Panc1 (cell line): ENCODE measurements around the gene LRRC4.

Source experiments
- POLR2AphosphoS5 ChIP-seq: IDR thresholded peaks from 2 replicates; pipeline ENCODE4 v1.6.1; 2012; ENCODE audit warnings: mild to moderate bottlenecking, low read depth, low read length, moderate library complexity
- TCF7L2 ChIP-seq: IDR thresholded peaks from 2 replicates; pipeline ENCODE4 v1.6.1; 2011; ENCODE audit warnings: mild to moderate bottlenecking, low read depth, low read length, inconsistent platforms
- TF ChIP-seq, protein P1 (sequence below): fragments of 450-650 bp; IDR thresholded peaks from 2 replicates; pipeline ENCODE4 v1.5.1; 2017; ENCODE audit warnings: mild to moderate bottlenecking
- TF ChIP-seq, protein P2 (sequence below), 2 experiments: IDR thresholded peaks; 2 replicates each; pipeline ENCODE4 v1.6.1; 2011 to 2012; ENCODE audit warnings: low read depth in 2 of 2, control low read depth in 1 of 2, low read length in 1 of 2, mild to moderate bottlenecking in 1 of 2, moderate library complexity in 1 of 2; ENCODE audit not compliant: insufficient read depth in 1 of 2

GRCh38 chr7:128010391-128011127 is 20.7 kb downstream of the LRRC4 start:
- TF ChIP-seq, protein P1, sequence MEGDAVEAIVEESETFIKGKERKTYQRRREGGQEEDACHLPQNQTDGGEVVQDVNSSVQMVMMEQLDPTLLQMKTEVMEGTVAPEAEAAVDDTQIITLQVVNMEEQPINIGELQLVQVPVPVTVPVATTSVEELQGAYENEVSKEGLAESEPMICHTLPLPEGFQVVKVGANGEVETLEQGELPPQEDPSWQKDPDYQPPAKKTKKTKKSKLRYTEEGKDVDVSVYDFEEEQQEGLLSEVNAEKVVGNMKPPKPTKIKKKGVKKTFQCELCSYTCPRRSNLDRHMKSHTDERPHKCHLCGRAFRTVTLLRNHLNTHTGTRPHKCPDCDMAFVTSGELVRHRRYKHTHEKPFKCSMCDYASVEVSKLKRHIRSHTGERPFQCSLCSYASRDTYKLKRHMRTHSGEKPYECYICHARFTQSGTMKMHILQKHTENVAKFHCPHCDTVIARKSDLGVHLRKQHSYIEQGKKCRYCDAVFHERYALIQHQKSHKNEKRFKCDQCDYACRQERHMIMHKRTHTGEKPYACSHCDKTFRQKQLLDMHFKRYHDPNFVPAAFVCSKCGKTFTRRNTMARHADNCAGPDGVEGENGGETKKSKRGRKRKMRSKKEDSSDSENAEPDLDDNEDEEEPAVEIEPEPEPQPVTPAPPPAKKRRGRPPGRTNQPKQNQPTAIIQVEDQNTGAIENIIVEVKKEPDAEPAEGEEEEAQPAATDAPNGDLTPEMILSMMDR: no peak
- TF ChIP-seq TCF7L2 (no peak), POLR2AphosphoS5 (no peak)
- TF ChIP-seq, protein P2, sequence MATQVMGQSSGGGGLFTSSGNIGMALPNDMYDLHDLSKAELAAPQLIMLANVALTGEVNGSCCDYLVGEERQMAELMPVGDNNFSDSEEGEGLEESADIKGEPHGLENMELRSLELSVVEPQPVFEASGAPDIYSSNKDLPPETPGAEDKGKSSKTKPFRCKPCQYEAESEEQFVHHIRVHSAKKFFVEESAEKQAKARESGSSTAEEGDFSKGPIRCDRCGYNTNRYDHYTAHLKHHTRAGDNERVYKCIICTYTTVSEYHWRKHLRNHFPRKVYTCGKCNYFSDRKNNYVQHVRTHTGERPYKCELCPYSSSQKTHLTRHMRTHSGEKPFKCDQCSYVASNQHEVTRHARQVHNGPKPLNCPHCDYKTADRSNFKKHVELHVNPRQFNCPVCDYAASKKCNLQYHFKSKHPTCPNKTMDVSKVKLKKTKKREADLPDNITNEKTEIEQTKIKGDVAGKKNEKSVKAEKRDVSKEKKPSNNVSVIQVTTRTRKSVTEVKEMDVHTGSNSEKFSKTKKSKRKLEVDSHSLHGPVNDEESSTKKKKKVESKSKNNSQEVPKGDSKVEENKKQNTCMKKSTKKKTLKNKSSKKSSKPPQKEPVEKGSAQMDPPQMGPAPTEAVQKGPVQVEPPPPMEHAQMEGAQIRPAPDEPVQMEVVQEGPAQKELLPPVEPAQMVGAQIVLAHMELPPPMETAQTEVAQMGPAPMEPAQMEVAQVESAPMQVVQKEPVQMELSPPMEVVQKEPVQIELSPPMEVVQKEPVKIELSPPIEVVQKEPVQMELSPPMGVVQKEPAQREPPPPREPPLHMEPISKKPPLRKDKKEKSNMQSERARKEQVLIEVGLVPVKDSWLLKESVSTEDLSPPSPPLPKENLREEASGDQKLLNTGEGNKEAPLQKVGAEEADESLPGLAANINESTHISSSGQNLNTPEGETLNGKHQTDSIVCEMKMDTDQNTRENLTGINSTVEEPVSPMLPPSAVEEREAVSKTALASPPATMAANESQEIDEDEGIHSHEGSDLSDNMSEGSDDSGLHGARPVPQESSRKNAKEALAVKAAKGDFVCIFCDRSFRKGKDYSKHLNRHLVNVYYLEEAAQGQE (IDR thresholded peaks at IDR 0.05; ENCODE audit: insufficient read depth in 1 of 2, low read depth in 2 of 2, low read length in 1 of 2): no peak
